ENCODE measurements around the gene KRT72. TPM values are rescaled to one million over a fixed set of nuclear protein-coding genes. Genes with fewer than 3 reads are reported as not detected.
"Not testable (repeated sequence)": the region's sequence is repeated elsewhere in the genome, so short reads cannot be mapped to it uniquely, and the experiment has no call there.

Gene KRT72
- total RNA-seq, 4 donors from 2014 or later: not detected

- no peak for TF ChIP-seq CTCF (IDR thresholded peaks at IDR 0.05)
- no peak for TF ChIP-seq POLR2AphosphoS5 (IDR thresholded peaks at IDR 0.05)
- no peak for TF ChIP-seq POLR2A (IDR thresholded peaks at IDR 0.05; ENCODE audit: low read depth)
- no peak for TF ChIP-seq EP300 (IDR thresholded peaks at IDR 0.05)
- 98% methylated on average over 5 of the region's 5 CpGs for WGBS
- no peaks in the 10 kb centered on the region for H3K4me1 ChIP-seq
- H3K27me3 ChIP-seq: peaks cover 0 to 52% (median 9%) of the 10 kb centered on the region in 4 donors
- DNase-seq (ENCODE audit: extremely low spot score): no peak
- no peak overlapping the region for H3K27ac ChIP-seq (replicated peaks in 1 of 4)
- no peak overlapping the region for H3K4me3 ChIP-seq
- no peaks in the 10 kb centered on the region for H3K9me3 ChIP-seq
- H3K36me3 ChIP-seq: no peaks in the 10 kb centered on the region
- intact Hi-C loops (cut with DNase I): no loop called here
These were observed 2.3 kb downstream of the KRT72 start for GRCh38 chr12:52598966-52599365.

- H3K36me3 ChIP-seq; DNase-seq (ENCODE audit: extremely low spot score); H3K4me3 ChIP-seq; H3K9me3 ChIP-seq; H3K4me1 ChIP-seq; intact Hi-C loops (cut with DNase I); H3K27ac ChIP-seq (replicated peaks in 1 of 4): not testable (repeated sequence)
- peaks cover 0 to 32% (median 0%) of the 10 kb centered on the region in 4 donors for H3K27me3 ChIP-seq
- WGBS: 88% methylated on average over 4 of the region's 4 CpGs
These were observed 7.0 kb downstream of the KRT72 start for GRCh38 chr12:52594237-52594636.

- no peak overlapping the region for H3K27ac ChIP-seq (replicated peaks in 1 of 4)
- no peak for DNase-seq (ENCODE audit: extremely low spot score)
- H3K27me3 ChIP-seq: peaks cover 0 to 28% (median 0%) of the 10 kb centered on the region in 4 donors
- H3K4me3 ChIP-seq: no peak overlapping the region
- intact Hi-C loops (cut with DNase I): no loop called here
- no peaks in the 10 kb centered on the region for H3K36me3 ChIP-seq
- H3K4me1 ChIP-seq: no peaks in the 10 kb centered on the region
- 77% methylated on average over 8 of the region's 11 CpGs for WGBS
- TF ChIP-seq EP300 (IDR thresholded peaks at IDR 0.05): no peak
- TF ChIP-seq POLR2A (IDR thresholded peaks at IDR 0.05; ENCODE audit: low read depth): no peak
- no peak for TF ChIP-seq CTCF (IDR thresholded peaks at IDR 0.05)
- TF ChIP-seq POLR2AphosphoS5 (IDR thresholded peaks at IDR 0.05): no peak
- no peaks in the 10 kb centered on the region for H3K9me3 ChIP-seq
These were observed 9.7 kb downstream of the KRT72 start for GRCh38 chr12:52591521-52591920.

GRCh38 chr12:52590021-52590420, 11.2 kb downstream of the KRT72 start:
- no peaks in the 10 kb centered on the region for H3K9me3 ChIP-seq
- H3K36me3 ChIP-seq: no peaks in the 10 kb centered on the region
- DNase-seq (ENCODE audit: extremely low spot score): no peak
- no peak overlapping the region for H3K27ac ChIP-seq (replicated peaks in 1 of 4)
- intact Hi-C loops (cut with DNase I): no loop called here
- no peaks in the 10 kb centered on the region for H3K4me1 ChIP-seq
- H3K27me3 ChIP-seq: peaks cover 0 to 28% (median 0%) of the 10 kb centered on the region in 4 donors
- 91% methylated on average over 3 of the region's 6 CpGs for WGBS
- no peak overlapping the region for H3K4me3 ChIP-seq
- no peak for TF ChIP-seq POLR2A (IDR thresholded peaks at IDR 0.05; ENCODE audit: low read depth)

- Histone ChIP-seq H3K4me1 (no peaks in the 10 kb centered on the region), H3K36me3 (no peaks in the 10 kb centered on the region), H3K27me3 (peaks cover 0 to 24% (median 0%) of the 10 kb centered on the region in 4 donors), H3K4me3 (no peak overlapping the region), H3K9me3 (no peaks in the 10 kb centered on the region), H3K27ac (replicated peaks in 1 of 4) (no peak overlapping the region)
- TF ChIP-seq EP300 (IDR thresholded peaks at IDR 0.05) (no peak), POLR2AphosphoS5 (IDR thresholded peaks at IDR 0.05) (no peak), CTCF (IDR thresholded peaks at IDR 0.05) (no peak), POLR2A (IDR thresholded peaks at IDR 0.05; ENCODE audit: low read depth) (no peak)
- WGBS: 87% methylated on average over 17 of the region's 17 CpGs
- no peak for DNase-seq (ENCODE audit: extremely low spot score)
- intact Hi-C loops (cut with DNase I): loop anchor here (10.0 kb wide), 1 partner anchor 433 kb away; no protein-coding TSS in a partner anchor
These were observed 13.7 kb downstream of the KRT72 start for GRCh38 chr12:52587563-52587962.

- no peak overlapping the region for H3K4me3 ChIP-seq
- no peaks in the 10 kb centered on the region for H3K9me3 ChIP-seq
- H3K4me1 ChIP-seq: no peaks in the 10 kb centered on the region
- TF ChIP-seq POLR2A (IDR thresholded peaks at IDR 0.05; ENCODE audit: low read depth): no peak
- TF ChIP-seq CTCF (IDR thresholded peaks at IDR 0.05): no peak
- no peak for TF ChIP-seq POLR2AphosphoS5 (IDR thresholded peaks at IDR 0.05)
- TF ChIP-seq EP300 (IDR thresholded peaks at IDR 0.05): no peak
- 70% methylated on average over 9 of the region's 9 CpGs for WGBS
- H3K27ac ChIP-seq (replicated peaks in 1 of 4): no peak overlapping the region
- no peak for DNase-seq (ENCODE audit: extremely low spot score)
- intact Hi-C loops (cut with DNase I): loop anchor here (10.0 kb wide), 1 partner anchor 431 kb away; no protein-coding TSS in a partner anchor
- no peaks in the 10 kb centered on the region for H3K36me3 ChIP-seq
- H3K27me3 ChIP-seq: peaks cover 0 to 23% (median 0%) of the 10 kb centered on the region in 4 donors
These were observed 15.3 kb downstream of the KRT72 start for GRCh38 chr12:52585946-52586345.

All from esophagus muscularis mucosa (tissue), 4 donors.